NCI-H345 treated with DMSO at 0.1 percent for 48 hours (cell line): ENCODE results near the gene KCMF1.

ENCODE experiments used
- DNase-seq: peaks from one replicate; lab custom pipeline; 2025; ENCODE audit not compliant: unreplicated experiment; lab: John Stamatoyannopoulos, UW

Gene KCMF1

DNA sequence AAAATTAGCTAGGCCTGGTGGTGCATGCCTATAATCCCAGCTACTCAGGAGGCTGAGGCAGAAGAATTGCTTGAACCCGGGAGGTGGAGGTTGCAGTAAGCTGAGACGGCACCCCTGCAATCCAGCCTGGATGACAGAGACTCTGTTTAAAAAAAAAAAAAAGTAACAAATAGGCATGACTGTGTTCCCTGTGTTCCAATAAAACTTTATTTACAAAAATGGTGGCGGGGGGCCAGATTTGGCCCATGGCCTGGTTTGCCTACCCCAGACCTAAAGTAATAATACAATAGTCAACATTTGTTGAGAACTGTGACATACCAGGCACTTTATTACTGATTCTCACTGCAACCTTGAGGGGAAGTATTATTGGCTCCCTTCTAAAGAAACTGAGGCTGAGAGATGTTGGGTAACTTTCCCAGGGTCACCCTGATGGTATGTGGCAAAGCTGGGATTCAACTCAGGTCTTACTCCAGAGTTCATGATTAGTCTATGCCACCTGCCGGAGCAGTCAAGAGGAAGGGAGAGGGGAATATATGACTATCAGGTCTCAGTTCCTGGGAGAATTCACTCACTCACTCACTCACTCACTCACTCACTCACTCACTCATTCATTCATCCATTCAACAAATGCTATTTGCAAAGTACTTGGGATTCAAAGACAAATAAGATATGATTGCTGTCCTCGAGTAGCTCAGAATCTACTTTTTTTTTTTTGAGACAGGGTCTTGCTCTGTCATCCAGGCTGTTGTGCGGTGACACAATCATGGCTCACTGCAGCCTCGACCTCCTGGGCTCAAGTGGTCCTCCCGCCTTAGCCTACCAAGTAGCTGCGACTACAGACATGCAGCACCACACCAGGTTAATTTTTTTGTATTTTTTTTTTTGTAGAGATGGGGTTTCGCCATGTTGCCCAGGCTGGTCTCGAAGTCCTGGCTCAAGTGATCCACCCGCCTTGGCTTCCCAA is 14.3 kb upstream of the KCMF1 start:
- no peak for DNase-seq

GRCh38 chr2:84957771-84958134 is 13.2 kb upstream of the KCMF1 start:
- DNase-seq: no peak

- peak; percentile 67 for DNase-seq
These were observed 12.6 kb upstream of the KCMF1 start for GRCh38 chr2:84958135-84959059.

DNA sequence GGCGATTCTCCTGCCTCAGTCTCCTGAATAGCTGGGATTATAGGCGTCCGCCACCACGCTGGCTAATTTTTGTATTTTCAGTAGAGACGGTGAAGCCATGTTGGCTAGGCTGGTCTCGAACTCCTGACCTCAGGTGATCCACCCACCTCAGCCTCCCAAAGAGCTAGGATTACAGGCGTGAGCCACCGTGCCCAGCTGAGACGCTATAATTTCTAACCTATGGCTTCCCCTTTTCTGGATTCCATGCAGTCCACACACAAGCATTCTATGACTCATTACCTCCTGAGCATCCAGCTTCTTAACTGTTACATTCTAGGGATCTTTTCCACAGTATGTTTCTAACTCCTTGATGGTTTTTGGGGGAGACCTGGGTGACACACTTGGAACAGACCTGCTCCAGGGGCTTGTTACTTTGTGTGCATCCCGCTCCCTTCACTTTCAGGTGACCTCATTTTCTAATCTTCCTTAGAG is 11.8 kb upstream of the KCMF1 start:
- DNase-seq: no peak

GRCh38 chr2:84959566-84960506 is 11.1 kb upstream of the KCMF1 start:
- no peak for DNase-seq

DNA sequence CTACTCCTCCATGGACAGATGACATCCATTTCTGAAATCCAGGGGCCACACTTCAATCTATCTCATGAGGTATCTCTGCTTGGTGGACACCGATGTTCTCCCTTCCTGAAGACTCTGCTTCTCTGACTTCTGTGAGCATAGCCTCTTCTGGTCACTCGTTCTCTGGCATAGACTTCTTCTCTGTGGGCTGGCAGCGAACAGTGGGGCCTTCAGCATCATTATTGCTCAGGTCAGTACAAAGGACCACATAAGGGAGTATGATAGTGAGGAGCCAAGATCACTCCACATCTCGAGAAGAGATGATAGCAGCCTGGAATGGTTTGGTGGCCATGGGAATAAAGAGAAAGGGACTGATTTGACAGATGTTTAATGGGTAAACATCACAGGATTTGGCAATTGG is 8.0 kb upstream of the KCMF1 start:
- no peak for DNase-seq

GRCh38 chr2:84963323-84963691 is 7.7 kb upstream of the KCMF1 start:
- no peak for DNase-seq

- DNase-seq: no peak
These were observed 7.1 kb upstream of the KCMF1 start for GRCh38 chr2:84963692-84964405.

DNA sequence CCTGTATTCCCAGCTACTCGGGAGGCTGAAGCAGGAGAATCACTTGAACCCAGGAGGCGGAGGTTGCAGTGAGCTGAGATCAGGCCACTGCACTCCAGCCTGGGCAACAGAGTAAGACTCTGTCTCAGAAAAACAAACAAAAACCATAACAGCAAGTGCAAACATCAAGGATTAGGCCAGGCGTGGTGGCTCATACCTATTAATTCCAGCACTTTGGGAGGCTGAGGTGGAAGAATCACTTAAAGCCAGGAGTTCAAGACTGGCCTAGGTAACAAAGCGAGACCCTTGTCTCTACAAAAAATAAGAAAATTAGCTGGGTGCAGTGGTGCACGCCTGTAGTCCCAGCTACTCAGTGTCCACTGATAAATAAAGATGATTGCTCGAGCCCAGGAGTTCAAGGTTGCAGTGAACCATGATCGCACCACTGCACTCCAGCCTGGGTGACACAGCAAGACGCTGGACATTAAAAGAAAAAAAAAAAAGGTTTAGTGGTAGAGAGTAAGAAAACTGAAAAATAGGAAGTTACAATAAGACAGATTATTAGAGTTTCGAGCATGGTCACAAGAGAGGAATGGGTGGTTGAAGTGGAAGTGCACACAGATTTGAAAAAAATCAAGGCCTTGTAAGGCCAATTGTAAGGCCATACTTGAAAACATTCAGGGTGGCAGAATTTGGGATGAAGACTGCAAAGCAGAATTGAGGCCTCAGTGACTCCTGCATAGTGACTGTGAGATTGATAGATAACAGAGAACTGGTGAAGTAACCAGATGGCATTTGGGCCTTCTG is 6.4 kb upstream of the KCMF1 start:
- DNase-seq: no peak

- DNase-seq: no peak
These were observed 5.8 kb upstream of the KCMF1 start for GRCh38 chr2:84965192-84965516.

- no peak for DNase-seq
These were observed 5.1 kb upstream of the KCMF1 start for GRCh38 chr2:84965827-84966226.

GRCh38 chr2:84966731-84967130 is 4.2 kb upstream of the KCMF1 start:
- no peak for DNase-seq

DNA sequence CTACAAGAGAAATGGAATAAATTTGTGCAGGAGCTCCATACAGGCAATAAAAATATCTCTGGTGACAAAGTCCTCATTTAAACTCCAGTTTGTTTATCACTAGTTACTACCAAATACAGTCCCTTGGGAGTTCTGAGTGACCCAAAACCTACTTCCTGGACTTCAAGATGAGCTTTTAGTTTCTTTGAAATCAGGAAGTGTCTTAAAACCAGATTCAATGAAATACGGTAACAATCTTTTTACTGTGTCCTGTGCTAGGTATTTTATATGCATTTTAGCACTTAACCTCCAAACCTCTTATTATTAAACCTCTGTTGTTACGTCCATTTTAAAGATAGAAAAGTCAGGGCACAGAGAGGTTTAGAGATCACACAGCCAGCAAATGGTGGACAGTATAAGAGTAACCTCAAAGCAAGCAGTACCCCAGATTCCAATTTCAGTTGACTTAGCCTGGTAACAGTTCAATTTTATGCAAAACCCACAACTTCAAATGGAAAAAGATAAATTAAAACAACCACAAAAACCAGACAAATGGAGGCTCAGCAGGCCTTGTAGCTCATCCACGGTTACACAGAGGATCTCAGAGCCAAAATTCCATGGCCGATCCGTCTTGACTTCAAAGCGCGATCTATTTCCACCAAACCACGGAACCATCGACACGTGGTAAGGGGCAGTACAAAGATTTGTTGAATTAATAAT is 1.3 kb upstream of the KCMF1 start:
- no peak for DNase-seq

DNA sequence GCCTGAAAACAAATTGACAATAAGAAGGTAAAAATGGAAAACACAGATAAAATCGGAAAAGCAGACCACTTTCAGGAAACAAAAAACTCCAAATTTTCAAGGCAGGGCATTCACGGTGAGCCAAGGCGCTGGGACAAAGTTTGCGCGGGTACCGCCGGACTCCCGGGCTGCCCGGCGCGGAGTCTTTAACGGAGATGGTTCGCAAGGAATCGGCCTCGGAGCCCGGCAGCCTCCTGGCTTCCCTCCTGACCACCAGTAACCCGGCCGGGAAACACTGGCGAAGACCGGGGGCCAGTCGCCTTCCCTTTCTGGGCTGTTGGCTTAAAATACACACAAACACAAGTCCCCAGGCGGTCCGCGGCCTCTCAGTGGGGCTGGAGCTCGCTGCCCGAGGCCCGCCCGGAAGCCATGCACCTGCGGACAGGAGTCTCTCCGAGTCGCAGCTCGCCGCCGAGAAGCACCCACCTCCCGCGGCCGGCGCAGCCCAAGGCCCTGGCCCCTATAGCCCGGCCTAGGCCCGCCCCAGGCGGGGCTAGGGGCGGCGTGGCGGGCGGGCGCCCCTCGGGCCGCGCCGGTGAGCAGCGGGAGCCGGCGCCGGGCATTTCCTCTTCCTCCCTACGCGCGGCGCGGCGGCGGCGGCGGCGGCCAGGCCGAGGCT is 622 bp upstream of the KCMF1 start:
- peak; percentile 44 for DNase-seq

DNA sequence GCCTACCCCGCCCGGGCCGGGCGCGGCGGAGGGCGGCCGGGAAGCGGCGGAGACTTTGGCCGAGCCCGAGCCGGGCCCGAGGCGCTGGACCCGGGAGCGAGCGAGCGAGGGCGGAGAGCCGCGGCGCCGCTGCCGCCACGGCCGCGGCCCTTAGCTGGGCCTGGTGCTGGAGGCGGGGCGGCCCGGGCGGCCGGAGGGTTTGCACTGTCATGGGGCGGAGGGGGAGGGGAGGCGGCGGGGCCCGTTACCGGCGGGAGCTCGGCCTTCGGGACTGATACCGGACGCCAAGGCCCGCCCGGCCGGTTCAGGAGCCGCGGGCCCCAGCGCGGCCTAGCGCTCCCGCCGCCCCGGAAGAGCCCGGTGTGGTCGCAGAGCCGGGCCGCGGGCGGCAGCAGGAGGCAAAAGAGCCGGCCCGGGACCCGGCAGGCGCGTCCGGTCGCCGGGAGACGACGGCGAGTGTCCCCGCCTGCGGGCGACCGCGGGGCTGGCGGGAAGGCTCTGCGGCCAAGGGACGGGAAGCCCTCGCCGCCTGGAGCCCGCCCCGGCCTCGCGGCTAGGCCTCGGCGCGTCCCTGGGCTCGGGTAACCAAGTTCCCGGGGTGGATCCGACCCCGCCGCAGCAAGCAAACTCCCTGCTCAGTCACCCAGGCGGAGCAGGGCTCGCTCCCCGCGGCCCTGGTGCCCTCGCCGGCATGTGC is 697 bp downstream of the KCMF1 start:
- DNase-seq: no peak

- no peak for DNase-seq
These were observed 1.3 kb downstream of the KCMF1 start for GRCh38 chr2:84972207-84972783.

DNA sequence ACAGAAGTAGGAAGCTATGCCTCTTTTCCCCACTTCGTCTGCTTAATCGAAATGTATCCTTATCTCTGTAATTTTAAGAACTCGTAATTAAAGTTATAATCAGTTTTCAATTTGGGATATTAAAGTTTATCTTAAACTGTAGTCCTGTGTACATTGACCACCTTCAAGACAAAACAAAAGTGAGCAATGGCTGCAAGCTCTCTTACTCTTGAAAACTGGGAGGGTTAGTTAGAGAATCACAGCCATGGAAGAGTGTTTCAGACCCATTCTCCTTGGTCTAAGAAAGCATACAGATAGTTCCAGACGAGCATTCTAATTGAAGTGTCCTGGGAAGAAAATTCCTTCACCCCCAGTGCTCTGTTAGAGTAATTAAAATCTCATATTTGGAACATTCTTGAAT is 2.0 kb downstream of the KCMF1 start:
- no peak for DNase-seq
